ENCODE data around the gene NUDC.
"Not testable (repeated sequence)": the region's sequence is repeated elsewhere in the genome, so short reads cannot be mapped to it uniquely, and the experiment has no call there.

The NUDC gene

GRCh38 chr1:26910343-26911160 is 11.0 kb upstream of the NUDC start:
- in situ Hi-C loops (cut with MboI; ENCODE audit: low sequenced_read_pairs): no loop called here

- in situ Hi-C loops (cut with MboI; ENCODE audit: low sequenced_read_pairs): no loop called here
These were observed 10.0 kb upstream of the NUDC start for GRCh38 chr1:26911399-26912146.

- in situ Hi-C loops (cut with MboI; ENCODE audit: low sequenced_read_pairs): no loop called here
These were observed 9.4 kb upstream of the NUDC start for GRCh38 chr1:26912147-26912490.

GRCh38 chr1:26913389-26913753 is 8.2 kb upstream of the NUDC start:
- in situ Hi-C loops (cut with MboI; ENCODE audit: low sequenced_read_pairs): no loop called here

- in situ Hi-C loops (cut with MboI; ENCODE audit: low sequenced_read_pairs): no loop called here
These were observed 7.6 kb upstream of the NUDC start, which contains the start of gene NR0B2 for GRCh38 chr1:26913754-26914619. Gene NR0B2 (minus strand): TSS chr1:26913975. CDS start chr1:26913940, 35 bp downstream.

- in situ Hi-C loops (cut with MboI; ENCODE audit: low sequenced_read_pairs): no loop called here
These were observed 6.2 kb upstream of the NUDC start for GRCh38 chr1:26915204-26915842.

GRCh38 chr1:26921126-26921539 is 410 bp upstream of the NUDC start:
- in situ Hi-C loops (cut with MboI; ENCODE audit: low sequenced_read_pairs): no loop called here

GRCh38 chr1:26922431-26922729 is 837 bp downstream of the NUDC start:
- in situ Hi-C loops (cut with MboI; ENCODE audit: low sequenced_read_pairs): no loop called here

GRCh38 chr1:26922901-26923300 is 1.4 kb downstream of the NUDC start:
- in situ Hi-C loops (cut with MboI; ENCODE audit: low sequenced_read_pairs): no loop called here

GRCh38 chr1:26923711-26924110 is 2.2 kb downstream of the NUDC start:
- in situ Hi-C loops (cut with MboI; ENCODE audit: low sequenced_read_pairs): no loop called here

- in situ Hi-C loops (cut with MboI; ENCODE audit: low sequenced_read_pairs): no loop called here
These were observed 11.0 kb downstream of the NUDC start for GRCh38 chr1:26932531-26932930.

- in situ Hi-C loops (cut with MboI; ENCODE audit: low sequenced_read_pairs): no loop called here
These were observed 15.3 kb downstream of the NUDC start for GRCh38 chr1:26936823-26937222.

- in situ Hi-C loops (cut with MboI; ENCODE audit: low sequenced_read_pairs): no loop called here
These were observed 16.6 kb downstream of the NUDC start for GRCh38 chr1:26938004-26938658.

GRCh38 chr1:26938659-26939025 is 17.1 kb downstream of the NUDC start:
- in situ Hi-C loops (cut with MboI; ENCODE audit: low sequenced_read_pairs): no loop called here

- in situ Hi-C loops (cut with MboI; ENCODE audit: low sequenced_read_pairs): no loop called here
These were observed 19.8 kb downstream of the NUDC start for GRCh38 chr1:26941311-26941710.

- in situ Hi-C loops (cut with MboI; ENCODE audit: low sequenced_read_pairs): no loop called here
These were observed 21.1 kb downstream of the NUDC start for GRCh38 chr1:26942656-26943055.

- in situ Hi-C loops (cut with MboI; ENCODE audit: low sequenced_read_pairs): no loop called here
These were observed 23.6 kb downstream of the NUDC start for GRCh38 chr1:26945138-26945537.

- in situ Hi-C loops (cut with MboI; ENCODE audit: low sequenced_read_pairs): no loop called here
These were observed 24.2 kb downstream of the NUDC start for GRCh38 chr1:26945728-26946127.

- in situ Hi-C loops (cut with MboI; ENCODE audit: low sequenced_read_pairs): no loop called here
These were observed 24.7 kb downstream of the NUDC start for GRCh38 chr1:26946270-26946669.

GRCh38 chr1:26948725-26949057 is 27.1 kb downstream of the NUDC start:
- in situ Hi-C loops (cut with MboI; ENCODE audit: low sequenced_read_pairs): not testable (repeated sequence)
